OCI-LY3 (cell line): Measurements from ENCODE around the gene RGS8.

Experiments used
- H2AFZ ChIP-seq: fragments of 200-600, 300-600 bp; shearing (Covaris generic); 2 replicates; pipeline ENCODE4 v1.6.0; 2014; ENCODE audit warnings: antibody characterized with exemption, low read depth, low read length
- H3K27ac ChIP-seq: fragments of 200-600, 300-600 bp; sonication (generic); 2 replicates; pipeline ENCODE4 v1.5.1; 2014; ENCODE audit warnings: mild to moderate bottlenecking, low read length, moderate library complexity, mixed read lengths
- H3K27me3 ChIP-seq: fragments of 200-600, 300-600 bp; sonication (generic); 2 replicates; pipeline ENCODE4 v1.6.1; 2014; ENCODE audit warnings: low read depth, low read length, mixed read lengths
- H3K36me3 ChIP-seq: fragments of 200-600, 300-600 bp; sonication (generic); replicated peaks from 2 replicates; pipeline ENCODE3; 2014; ENCODE audit warnings: low read depth, low read length, mixed read lengths
- H3K4me1 ChIP-seq: fragments of 300-600, 200-600 bp; sonication (generic); 2 replicates; pipeline ENCODE4 v1.6.1; 2014; ENCODE audit warnings: low read length, mixed read lengths
- H3K4me2 ChIP-seq: fragments of 200-600, 300-600 bp; sonication (generic); 2 replicates; pipeline ENCODE4 v1.6.1; 2014; ENCODE audit warnings: low read length, mixed read lengths
- H3K4me3 ChIP-seq: fragments of 300-600, 200-600 bp; sonication (generic); 2 replicates; pipeline ENCODE4 v1.5.1; 2014; ENCODE audit warnings: antibody characterized with exemption, mild to moderate bottlenecking, low read length, moderate library complexity
- H3K79me2 ChIP-seq: fragments of 300-600, 200-600 bp; shearing (Covaris generic); 2 replicates; pipeline ENCODE4 v1.6.1; 2014; ENCODE audit warnings: mild to moderate bottlenecking, low read length, mixed read lengths
- H3K9ac ChIP-seq: fragments of 300-600, 200-600 bp; shearing (Covaris generic); 2 replicates; pipeline ENCODE4 v1.6.0; 2014; ENCODE audit warnings: mild to moderate bottlenecking, low read length, moderate library complexity
- H3K9me3 ChIP-seq: fragments of 200-600, 300-600 bp; shearing (Covaris generic); 2 replicates; pipeline ENCODE4 v1.6.1; 2014; ENCODE audit warnings: low read length, mixed read lengths; ENCODE audit not compliant: insufficient read depth
- H4K20me1 ChIP-seq: fragments of 200-600, 300-600 bp; sonication (generic); 2 replicates; pipeline ENCODE4 v1.6.1; 2016; ENCODE audit warnings: low read length, mixed read lengths; ENCODE audit not compliant: insufficient read depth
- EZH2phosphoT487 ChIP-seq: fragments of 200-600 bp; shearing (Covaris generic); IDR thresholded peaks from 2 replicates; pipeline ENCODE4 v1.6.1; 2018; ENCODE audit warnings: antibody characterized with exemption, mixed run types, low read depth
- TF ChIP-seq, protein P1 (sequence below): fragments of 200-600, 300-600 bp; sonication (generic); IDR thresholded peaks from 2 replicates; pipeline ENCODE4 v1.5.1; 2014; ENCODE audit warnings: antibody characterized with exemption, low read length, low read depth

RGS8 gene

DNA sequence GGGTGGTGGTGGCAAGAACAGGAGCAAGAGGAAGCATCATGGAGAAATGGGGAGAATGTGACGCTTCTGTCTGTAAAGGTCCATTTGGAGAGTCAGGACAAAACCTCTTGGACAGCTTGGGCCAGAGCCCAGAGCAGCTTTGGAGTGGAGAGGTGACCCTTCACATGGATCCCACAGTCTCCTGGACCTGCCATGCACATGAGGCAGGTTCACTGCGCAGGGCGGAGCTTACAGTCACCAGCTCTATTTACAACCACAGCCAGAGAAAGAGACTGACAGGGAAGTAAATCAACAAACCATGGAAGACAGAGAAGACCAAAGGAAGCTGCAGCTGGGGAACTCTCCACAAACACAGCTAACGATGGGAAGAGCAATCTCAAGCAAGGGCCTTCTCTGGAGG lies 828 bp upstream of the RGS8 start:
- Histone ChIP-seq H3K4me1 (peaks cover 35% of the 10 kb centered on the region), H3K4me2 (no peak overlapping the region), H3K9ac (no peak overlapping the region), H2AFZ (no peak overlapping the region), H3K36me3 (no peaks in the 10 kb centered on the region), H3K79me2 (no peaks in the 10 kb centered on the region), H4K20me1 (no peaks in the 10 kb centered on the region), H3K27me3 (peaks cover 26% of the 10 kb centered on the region), H3K4me3 (no peak overlapping the region), H3K27ac (no peak overlapping the region), H3K9me3 (no peaks in the 10 kb centered on the region)
- no peak for TF ChIP-seq EZH2phosphoT487
- TF ChIP-seq, protein P1, sequence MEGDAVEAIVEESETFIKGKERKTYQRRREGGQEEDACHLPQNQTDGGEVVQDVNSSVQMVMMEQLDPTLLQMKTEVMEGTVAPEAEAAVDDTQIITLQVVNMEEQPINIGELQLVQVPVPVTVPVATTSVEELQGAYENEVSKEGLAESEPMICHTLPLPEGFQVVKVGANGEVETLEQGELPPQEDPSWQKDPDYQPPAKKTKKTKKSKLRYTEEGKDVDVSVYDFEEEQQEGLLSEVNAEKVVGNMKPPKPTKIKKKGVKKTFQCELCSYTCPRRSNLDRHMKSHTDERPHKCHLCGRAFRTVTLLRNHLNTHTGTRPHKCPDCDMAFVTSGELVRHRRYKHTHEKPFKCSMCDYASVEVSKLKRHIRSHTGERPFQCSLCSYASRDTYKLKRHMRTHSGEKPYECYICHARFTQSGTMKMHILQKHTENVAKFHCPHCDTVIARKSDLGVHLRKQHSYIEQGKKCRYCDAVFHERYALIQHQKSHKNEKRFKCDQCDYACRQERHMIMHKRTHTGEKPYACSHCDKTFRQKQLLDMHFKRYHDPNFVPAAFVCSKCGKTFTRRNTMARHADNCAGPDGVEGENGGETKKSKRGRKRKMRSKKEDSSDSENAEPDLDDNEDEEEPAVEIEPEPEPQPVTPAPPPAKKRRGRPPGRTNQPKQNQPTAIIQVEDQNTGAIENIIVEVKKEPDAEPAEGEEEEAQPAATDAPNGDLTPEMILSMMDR = no peak

DNA sequence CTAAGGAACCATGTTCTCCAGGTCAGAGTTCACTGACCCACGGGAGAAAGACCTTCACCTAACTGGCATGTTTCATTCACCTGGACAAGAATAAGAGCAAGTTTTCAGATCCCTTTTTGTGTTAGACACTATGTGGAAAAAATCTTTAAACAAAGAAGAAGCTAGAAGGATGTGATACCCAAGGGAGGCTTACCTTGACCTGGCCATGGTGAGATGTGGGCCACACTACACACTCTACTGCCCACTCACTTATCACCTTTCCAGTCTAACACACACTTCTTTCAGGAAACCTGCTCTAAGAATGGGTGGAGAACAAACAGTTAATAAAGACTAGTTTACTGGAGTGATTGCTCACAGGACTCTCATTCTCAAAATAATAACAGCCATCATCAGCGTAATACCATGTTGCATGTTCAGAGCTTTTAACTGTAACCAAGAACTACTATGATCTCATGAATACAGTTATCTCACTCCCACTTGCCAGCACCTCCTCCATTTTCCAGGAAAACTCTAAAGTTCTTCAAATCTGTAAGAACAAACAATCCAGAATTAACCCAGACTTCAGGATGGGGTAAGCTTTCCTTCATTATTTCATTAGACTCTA lies 1.4 kb downstream of the RGS8 start:
- no peak overlapping the region for H3K4me3 ChIP-seq
- TF ChIP-seq, protein P1 = no peak
- no peak for TF ChIP-seq EZH2phosphoT487
- no peak overlapping the region for H2AFZ ChIP-seq
- no peaks in the 10 kb centered on the region for H4K20me1 ChIP-seq
- peaks cover 26% of the 10 kb centered on the region for H3K27me3 ChIP-seq
- H3K27ac ChIP-seq = no peak overlapping the region
- H3K9me3 ChIP-seq = no peaks in the 10 kb centered on the region
- no peaks in the 10 kb centered on the region for H3K36me3 ChIP-seq
- peaks cover 40% of the 10 kb centered on the region for H3K4me1 ChIP-seq
- H3K9ac ChIP-seq = no peak overlapping the region
- H3K79me2 ChIP-seq = no peaks in the 10 kb centered on the region
- no peak overlapping the region for H3K4me2 ChIP-seq

DNA sequence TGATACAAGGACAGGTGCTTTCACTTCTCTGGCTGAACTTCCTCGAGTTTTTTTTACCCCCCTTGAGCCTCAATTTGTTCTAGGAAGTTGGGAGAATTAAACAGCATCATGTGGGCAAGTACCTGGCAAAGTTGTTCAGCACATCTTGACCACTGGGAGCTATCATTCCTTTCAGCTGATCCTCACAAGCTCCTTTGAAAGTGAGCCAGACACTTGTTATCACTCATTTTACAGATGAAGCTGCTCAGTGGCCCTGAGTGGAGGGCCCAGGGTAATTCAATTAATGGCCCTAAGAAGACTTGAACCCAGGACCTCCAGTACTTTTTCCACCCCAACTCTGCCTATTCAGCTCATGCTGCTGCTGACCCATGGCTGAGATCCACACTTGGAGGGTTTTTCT lies 2.0 kb downstream of the RGS8 start:
- Histone ChIP-seq H3K27ac (no peak overlapping the region), H3K4me3 (no peak overlapping the region), H2AFZ (no peak overlapping the region), H3K36me3 (no peaks in the 10 kb centered on the region), H3K27me3 (peaks cover 26% of the 10 kb centered on the region), H3K4me1 (peaks cover 46% of the 10 kb centered on the region), H3K9ac (no peak overlapping the region), H4K20me1 (no peaks in the 10 kb centered on the region), H3K4me2 (no peak overlapping the region), H3K79me2 (no peaks in the 10 kb centered on the region), H3K9me3 (no peaks in the 10 kb centered on the region)
- TF ChIP-seq, protein P1 = no peak
- TF ChIP-seq EZH2phosphoT487 = no peak

GRCh38 chr1:182681568-182681912 lies 2.8 kb downstream of the RGS8 start:
- no peaks in the 10 kb centered on the region for H3K36me3 ChIP-seq
- H4K20me1 ChIP-seq = no peaks in the 10 kb centered on the region
- peaks cover 54% of the 10 kb centered on the region for H3K4me1 ChIP-seq
- TF ChIP-seq EZH2phosphoT487 = no peak
- TF ChIP-seq, protein P1 = no peak
- H3K79me2 ChIP-seq = no peaks in the 10 kb centered on the region
- peak overlapping the region; percentile 71 for H3K4me2 ChIP-seq
- H3K27ac ChIP-seq = no peak overlapping the region
- H3K4me3 ChIP-seq = peak overlapping the region; percentile 53
- H3K27me3 ChIP-seq = peaks cover 26% of the 10 kb centered on the region; the same call in 1 of the 2 replicates
- H3K9ac ChIP-seq = no peak overlapping the region
- no peaks in the 10 kb centered on the region for H3K9me3 ChIP-seq
- peak overlapping the region; percentile 56 for H2AFZ ChIP-seq
